OCI-LY7 (cell line): ENCODE data around the gene CKAP2L. TPM values are rescaled to one million over a fixed set of nuclear protein-coding genes. Genes with fewer than 3 reads are reported as not detected.

ENCODE experiments used
- BruUV-seq: library from RNA; stranded (reverse); fragments of 400-500 nt; replicated peaks from 2 replicates; lab custom pipeline; 2021; lab: Mats Ljungman, UMichigan
- CTCF ChIA-PET: fragments of 300-600 bp; sonication (Branson Sonifier 250); formaldehyde crosslinking; loops from one replicate; lab custom pipeline; 2022; ENCODE audit warnings: antibody characterized with exemption; ENCODE audit not compliant: unreplicated experiment; lab: Charles Lee
- POLR2A ChIA-PET: fragments of 300-600 bp; sonication (Branson Sonifier 250); formaldehyde crosslinking; loops from one replicate; lab custom pipeline; 2022; ENCODE audit warnings: antibody characterized with exemption; lab: Charles Lee
- DNase-seq: peaks from one replicate; pipeline ENCODE4 v3.0.0-alpha.2; 2015; ENCODE audit warnings: low spot score
- H2AFZ ChIP-seq: fragments of 200-600 bp; sonication (generic), shearing (Covaris generic); 2 replicates; pipeline ENCODE4 v1.6.1; 2014; ENCODE audit warnings: mild to moderate bottlenecking, antibody characterized with exemption, low read length, moderate library complexity
- H3K27ac ChIP-seq: fragments of 200-600 bp; sonication (generic); 2 replicates; pipeline ENCODE4 v1.5.1; 2014; ENCODE audit warnings: mixed run types, low read depth, mild to moderate bottlenecking, moderate library complexity, low read length, inconsistent platforms; ENCODE audit not compliant: poor library complexity, severe bottlenecking
- H3K36me3 ChIP-seq: fragments of 200-600 bp; sonication (generic); 2 replicates; pipeline ENCODE4 v1.6.1; 2014; ENCODE audit warnings: mild to moderate bottlenecking, antibody characterized with exemption, low read length, moderate library complexity, mixed read lengths; ENCODE audit not compliant: insufficient read depth
- H3K4me1 ChIP-seq: fragments of 200-600 bp; sonication (generic); 2 replicates; pipeline ENCODE4 v1.5.1; 2014; ENCODE audit warnings: mild to moderate bottlenecking, low read length; ENCODE audit not compliant: insufficient read depth, poor library complexity, severe bottlenecking
- H3K4me2 ChIP-seq: fragments of 200-600 bp; sonication (generic); 2 replicates; pipeline ENCODE4 v1.6.1; 2014; ENCODE audit warnings: mild to moderate bottlenecking, low read length
- H3K4me3 ChIP-seq: fragments of 200-600 bp; sonication (generic); 2 replicates; pipeline ENCODE4 v1.5.1; 2014; ENCODE audit warnings: mild to moderate bottlenecking, low read depth, low read length; ENCODE audit not compliant: poor library complexity, severe bottlenecking
- H3K79me2 ChIP-seq: fragments of 200-600 bp; sonication (generic); 2 replicates; pipeline ENCODE4 v1.6.1; 2016; ENCODE audit warnings: low read depth, mild to moderate bottlenecking, low read length, moderate library complexity, mixed read lengths; ENCODE audit not compliant: insufficient read depth
- H3K9me2 ChIP-seq: fragments of 200-600 bp; sonication (generic); 2 replicates; pipeline ENCODE4 v1.6.1; 2016; ENCODE audit warnings: mild to moderate bottlenecking, low read length, mixed read lengths; ENCODE audit not compliant: insufficient read depth
- H3K9me3 ChIP-seq: fragments of 200-600 bp; sonication (generic); 2 replicates; pipeline ENCODE4 v1.6.1; 2014; ENCODE audit warnings: mild to moderate bottlenecking, mixed run types, low read length, mixed read lengths
- H4K20me1 ChIP-seq: fragments of 200-600 bp; sonication (generic); 2 replicates; pipeline ENCODE4 v1.6.1; 2014; ENCODE audit warnings: mild to moderate bottlenecking, antibody characterized with exemption, low read length, moderate library complexity, mixed read lengths; ENCODE audit not compliant: insufficient read depth
- CTCF ChIP-seq: fragments of 200-600 bp; sonication (generic); conservative IDR thresholded peaks from 2 replicates; pipeline ENCODE4 v1.5.1; 2014; ENCODE audit warnings: mild to moderate bottlenecking, antibody characterized with exemption, low read length, moderate library complexity, mixed read lengths
- EZH2phosphoT487 ChIP-seq: fragments of 200-600 bp; sonication (generic); IDR thresholded peaks from 2 replicates; pipeline ENCODE4 v1.6.1; 2018; ENCODE audit warnings: low read depth, borderline replicate concordance, mild to moderate bottlenecking, mixed run types, antibody characterized with exemption, low read length, moderate library complexity, mixed read lengths
- intact Hi-C: fragments of 100-400 bp; cut with micrococcal nuclease; formaldehyde crosslinking; loops from one replicate; pipeline ENCODE4 v1.10.0; 2022; ENCODE audit not compliant: unreplicated experiment
- total RNA-seq, 2 experiments: library from RNA; depleted of rRNA in 1 of 2; stranded (reverse); fragments of >200 nt in 1 of 2; shearing (Covaris generic) in 1 of 2; gene quantifications; 2 replicates each; pipeline ENCODE4 v1.2.3, GENCODE V29; 2014 to 2022

CKAP2L gene
- total RNA-seq, 2 experiments from 2014 or later, result 31.8 to 61.8 TPM

DNA sequence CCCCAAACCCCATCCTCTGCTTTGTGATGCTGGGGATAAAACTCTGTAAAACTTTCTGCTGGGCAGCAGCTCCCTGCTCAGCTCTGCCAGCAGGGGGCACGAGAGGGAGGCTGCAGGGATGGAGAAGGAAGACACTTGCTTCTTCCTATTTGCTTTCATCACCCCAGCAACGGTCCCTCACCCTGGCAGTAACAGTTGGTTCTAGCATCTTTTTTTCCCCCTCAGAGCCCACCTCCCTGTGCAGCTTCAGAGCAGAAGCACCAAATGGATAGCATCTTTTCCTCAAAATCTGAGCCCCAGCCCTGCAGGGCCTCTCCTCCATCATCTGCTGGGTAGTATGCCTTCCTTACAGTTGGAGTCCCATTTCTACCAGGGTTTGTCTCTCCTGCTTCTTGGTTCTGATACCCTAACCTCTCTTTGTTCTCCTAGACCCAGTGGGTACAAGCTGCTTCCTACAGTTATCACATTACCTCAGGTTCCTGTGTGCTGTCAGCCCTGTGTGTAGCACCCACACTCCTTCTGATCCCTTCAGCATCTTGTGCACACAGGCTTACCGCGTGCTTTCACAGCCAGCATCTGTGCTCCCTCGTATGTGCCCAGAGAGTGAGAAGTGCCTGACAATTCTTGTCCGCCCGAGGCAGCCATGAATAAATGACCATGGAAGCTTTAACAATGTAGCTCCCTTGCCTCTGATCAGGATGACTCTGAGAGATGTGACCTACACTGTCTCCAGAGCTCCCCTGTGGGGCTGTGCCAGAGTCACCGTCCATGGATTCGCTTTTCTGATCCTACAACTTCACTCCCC is 14.5 kb downstream of the CKAP2L start:
- no TSS peak for BruUV-seq
- ChIA-PET CTCF (interaction anchor here (0.6 to 4.0 kb wide), 5 partner anchors 14 to 666 kb away, joined by 3 to 19 read pairs (median 3); no protein-coding TSS in a partner anchor), POLR2A (interaction anchor here (0.6 kb wide), 1 partner anchor 441 kb away, joined by 3 read pairs; no protein-coding TSS in a partner anchor)
- H3K79me2 ChIP-seq, result peaks cover 44% of the 10 kb centered on the region; the same call in 1 of the 2 replicates
- H4K20me1 ChIP-seq, result peaks cover 12% of the 10 kb centered on the region; the same call in 1 of the 2 replicates
- TF ChIP-seq CTCF (peak; percentile 96), EZH2phosphoT487 (no peak)
- no peak overlapping the region for H3K27ac ChIP-seq
- 0 out of 2 replicates have a peak, but pooled peaks cover 4% of the 10 kb centered on the region for H3K9me3 ChIP-seq
- H3K4me3 ChIP-seq, result no peak overlapping the region
- peaks cover 100% of the 10 kb centered on the region for H3K36me3 ChIP-seq
- intact Hi-C loops, result loop anchor here (1.0 to 2.0 kb wide), 2 partner anchors 135 to 191 kb away; no protein-coding TSS in a partner anchor
- H2AFZ ChIP-seq, result no peak overlapping the region
- H3K4me1 ChIP-seq, result peaks cover 7% of the 10 kb centered on the region
- peak; percentile 70 for DNase-seq
- no peak overlapping the region for H3K4me2 ChIP-seq
- H3K9me2 ChIP-seq, result no peaks in the 10 kb centered on the region

DNA sequence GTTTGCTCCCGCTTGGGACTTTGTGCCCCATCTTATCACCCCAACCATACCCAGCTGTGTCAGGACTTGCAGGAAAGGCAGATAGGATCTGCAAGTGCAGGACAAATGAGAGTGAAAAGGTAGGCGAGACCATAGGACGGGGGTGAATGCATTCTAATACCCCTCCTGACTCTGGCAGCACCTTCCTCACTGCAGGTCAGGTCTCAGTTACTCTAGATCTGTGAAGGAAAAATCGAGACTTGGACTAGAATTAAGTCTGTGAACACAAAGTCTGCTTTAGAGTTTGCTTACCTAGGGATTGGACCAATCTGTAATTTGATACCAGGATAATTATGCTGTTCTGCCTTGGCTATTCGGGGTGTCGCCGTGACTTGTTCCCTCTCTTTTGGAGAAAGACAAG is 23.9 kb downstream of the CKAP2L start:
- H3K36me3 ChIP-seq, result peaks cover 93% of the 10 kb centered on the region
- H2AFZ ChIP-seq, result no peak overlapping the region
- no peaks in the 10 kb centered on the region for H3K9me3 ChIP-seq
- no peaks in the 10 kb centered on the region for H3K79me2 ChIP-seq
- H4K20me1 ChIP-seq, result no peaks in the 10 kb centered on the region
- intact Hi-C loops, result no loop called here
- H3K9me2 ChIP-seq, result no peaks in the 10 kb centered on the region
- POLR2A ChIA-PET, result interaction anchor here (0.7 kb wide), 1 partner anchor 11 kb away, joined by 4 read pairs; no protein-coding TSS in a partner anchor
- CTCF ChIA-PET, result no interaction called here
- H3K4me2 ChIP-seq, result no peak overlapping the region
- TF ChIP-seq CTCF (no peak), EZH2phosphoT487 (no peak)
- no peak for DNase-seq
- H3K4me1 ChIP-seq, result no peaks in the 10 kb centered on the region
- BruUV-seq, result no TSS peak
- H3K27ac ChIP-seq, result no peak overlapping the region
- no peak overlapping the region for H3K4me3 ChIP-seq
